VCaP (cell line): ENCODE measurements around the gene FOXJ1.

Experiments used
- H3K27ac ChIP-seq: fragments of 450-650 bp; 2 replicates; pipeline ENCODE4 v1.5.1; 2017
- CTCF ChIP-seq: fragments of 450-650 bp; conservative IDR thresholded peaks from 2 replicates; pipeline ENCODE4 v1.5.1; 2017; ENCODE audit warnings: mild to moderate bottlenecking, moderate library complexity

Gene FOXJ1

GRCh38 chr17:76138896-76139752 lies 1.9 kb downstream of the FOXJ1 start:
- no peak for TF ChIP-seq CTCF
- H3K27ac ChIP-seq, result no peak overlapping the region

- TF ChIP-seq CTCF, result no peak
- H3K27ac ChIP-seq, result no peak overlapping the region
Measured at GRCh38 chr17:76138234-76138895, 2.7 kb downstream of the FOXJ1 start.

GRCh38 chr17:76137351-76138233 lies 3.5 kb downstream of the FOXJ1 start:
- H3K27ac ChIP-seq, result no peak overlapping the region
- no peak for TF ChIP-seq CTCF

- TF ChIP-seq CTCF, result no peak
- H3K27ac ChIP-seq, result no peak overlapping the region
Measured at GRCh38 chr17:76137001-76137350, 4.1 kb downstream of the FOXJ1 start.

GRCh38 chr17:76136276-76137000 lies 4.6 kb downstream of the FOXJ1 start:
- no peak overlapping the region for H3K27ac ChIP-seq
- TF ChIP-seq CTCF, result no peak

- no peak for TF ChIP-seq CTCF
- no peak overlapping the region for H3K27ac ChIP-seq
Measured at GRCh38 chr17:76135810-76136188, 5.2 kb downstream of the FOXJ1 start.
